Stimulated activated CD4-positive, alpha-beta T cell treated with anti-CD3 and anti-CD28 coated beads, Interleukin-15, amount 100 ng/mL, for 1 hour (primary cell): ENCODE data around the gene TAS2R10.
"Not testable (repeated sequence)": the region's sequence is repeated elsewhere in the genome, so short reads cannot be mapped to it uniquely, and the experiment has no call there.

Experiments used
- DNase-seq, 2 donors: peaks; one replicate each; pipeline ENCODE4 v3.0.0-alpha.2; 2020; ENCODE audit warnings: low read depth in 1 of 2, low spot score in 1 of 2

Gene TAS2R10, protein sequence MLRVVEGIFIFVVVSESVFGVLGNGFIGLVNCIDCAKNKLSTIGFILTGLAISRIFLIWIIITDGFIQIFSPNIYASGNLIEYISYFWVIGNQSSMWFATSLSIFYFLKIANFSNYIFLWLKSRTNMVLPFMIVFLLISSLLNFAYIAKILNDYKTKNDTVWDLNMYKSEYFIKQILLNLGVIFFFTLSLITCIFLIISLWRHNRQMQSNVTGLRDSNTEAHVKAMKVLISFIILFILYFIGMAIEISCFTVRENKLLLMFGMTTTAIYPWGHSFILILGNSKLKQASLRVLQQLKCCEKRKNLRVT

DNA sequence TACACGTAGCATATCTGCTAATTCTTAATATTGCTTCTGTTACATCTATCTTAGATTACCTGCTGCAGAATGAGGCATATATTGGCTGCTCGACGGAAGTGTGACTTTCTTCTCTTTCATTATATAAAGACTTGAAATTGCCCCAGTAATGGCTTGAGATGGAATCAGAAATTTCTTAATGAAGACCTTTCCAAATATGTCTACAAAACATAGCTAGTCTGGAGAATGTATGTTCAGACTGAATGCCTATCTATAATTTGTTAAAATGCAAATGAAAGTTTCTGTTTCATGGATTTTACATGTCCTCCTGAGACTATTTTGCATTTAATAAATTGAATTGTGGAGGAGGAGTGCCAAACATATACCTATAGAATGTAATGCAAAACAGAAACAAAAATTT lies at the start of gene TAS2R10:
TAS2R10 (minus strand) TSS at position 101 of the 400 bp plus-strand sequence; CDS start at position 12, 89 bp downstream.
- no peak for DNase-seq

DNA sequence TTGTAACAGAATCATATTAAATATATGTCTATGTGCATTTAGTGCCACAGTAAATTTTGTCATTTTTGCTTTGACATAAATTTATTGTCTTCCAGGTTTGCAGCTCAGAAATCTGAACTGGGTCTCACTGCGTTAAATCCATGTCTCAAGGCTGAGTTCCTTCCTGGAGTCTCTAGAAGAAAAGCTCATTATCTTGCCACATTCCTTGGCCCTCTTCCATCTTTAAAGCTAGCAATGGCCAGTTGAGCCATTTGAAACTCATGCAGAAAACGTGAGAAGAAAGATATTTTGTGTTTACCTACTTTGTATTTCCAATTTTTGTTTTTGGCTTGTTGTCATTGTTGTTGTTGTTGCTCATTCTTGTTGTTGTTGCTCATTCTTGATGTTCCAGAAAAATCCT lies 47.2 kb upstream of the TAS2R10 start:
- no peak for DNase-seq

DNA sequence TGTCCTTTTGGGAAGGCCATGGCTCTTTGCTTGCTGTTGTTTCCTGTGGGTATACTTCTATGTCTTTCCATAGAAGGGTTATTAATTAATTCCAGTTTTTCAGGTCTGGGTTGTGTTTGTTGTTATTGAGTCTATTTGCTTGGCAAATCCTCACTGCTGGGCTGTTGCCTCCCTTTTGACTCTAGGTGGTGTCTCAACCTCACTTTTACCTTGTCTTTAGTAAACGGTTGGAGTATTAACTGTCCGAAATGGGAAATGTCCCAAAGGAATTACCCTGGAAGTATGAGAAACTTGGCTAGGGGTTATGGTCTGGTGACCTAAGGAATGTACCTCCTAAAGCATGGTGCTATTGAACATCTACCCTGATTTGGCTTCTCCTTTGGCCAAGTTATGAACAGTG lies 41.2 kb upstream of the TAS2R10 start:
- no peak for DNase-seq

DNA sequence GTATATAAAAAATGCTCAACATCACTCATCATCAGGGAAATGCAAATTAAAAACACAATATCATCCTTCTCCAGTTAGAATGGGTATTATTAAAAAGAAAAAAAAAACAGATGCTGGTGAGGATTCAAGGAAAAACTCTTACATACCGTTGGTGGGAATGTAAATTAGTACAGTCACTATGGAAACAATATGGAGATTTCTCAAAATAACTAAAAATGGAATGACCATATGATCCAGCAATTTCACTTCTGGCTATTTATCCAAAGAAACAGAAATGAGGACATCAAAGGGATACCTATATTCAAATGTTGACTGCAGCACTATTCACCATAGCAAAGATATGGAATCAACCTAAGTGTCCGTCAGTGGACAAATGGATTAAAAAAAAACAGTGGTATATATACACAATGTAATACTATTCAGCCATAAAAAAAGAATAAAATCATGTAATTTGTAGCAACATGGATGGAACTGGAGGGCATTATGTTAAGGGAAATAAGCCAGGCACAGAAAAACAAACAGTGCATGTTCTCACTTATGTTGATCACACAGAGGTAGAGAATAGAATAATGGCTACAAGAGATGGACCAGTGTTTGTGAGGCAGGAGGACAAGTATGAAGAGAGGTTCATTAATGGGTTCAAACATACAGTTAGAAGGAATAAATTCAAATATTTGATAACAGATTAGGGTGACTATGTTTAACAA lies 37.5 kb upstream of the TAS2R10 start:
- DNase-seq, result no peak

DNA sequence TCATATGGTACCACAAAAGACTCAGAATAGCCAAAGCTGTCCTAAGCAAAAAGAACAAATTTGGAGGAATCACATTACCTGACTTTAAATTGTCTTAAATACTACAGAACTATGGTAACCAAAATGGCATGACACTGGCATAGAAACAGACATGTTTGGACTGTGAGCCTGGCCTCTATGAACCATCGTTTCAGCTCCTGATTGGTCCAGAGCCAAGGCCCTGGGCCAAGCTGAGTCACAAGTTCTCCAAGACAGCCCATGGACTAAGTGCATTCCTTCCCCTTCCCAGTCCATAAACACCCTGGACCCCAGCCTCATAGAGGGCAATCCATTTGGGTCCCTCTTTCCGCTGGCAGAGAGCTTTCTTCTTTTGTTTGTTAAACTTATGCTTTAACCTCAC lies 35.2 kb upstream of the TAS2R10 start:
- DNase-seq, result no peak

DNA sequence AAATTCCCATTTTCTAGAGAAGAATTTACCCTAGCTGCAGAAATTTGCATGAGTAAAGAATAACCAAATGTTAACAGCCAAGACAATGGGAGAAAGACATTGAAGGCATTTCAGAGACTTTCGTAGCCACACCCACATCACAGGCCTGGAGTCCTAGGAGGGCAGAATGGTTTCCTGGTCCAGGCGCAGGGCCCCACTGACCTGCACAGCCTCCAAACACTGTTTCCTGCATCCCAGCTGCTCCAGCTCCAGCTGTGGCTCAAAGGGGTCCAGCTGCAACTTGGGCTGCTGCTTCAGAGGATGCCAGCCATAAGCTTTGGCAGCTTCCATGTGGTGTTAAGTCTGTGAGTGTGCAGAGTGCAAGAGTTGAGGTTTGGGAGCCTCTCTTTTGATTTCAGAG lies 29.6 kb upstream of the TAS2R10 start:
- DNase-seq, result no peak

DNA sequence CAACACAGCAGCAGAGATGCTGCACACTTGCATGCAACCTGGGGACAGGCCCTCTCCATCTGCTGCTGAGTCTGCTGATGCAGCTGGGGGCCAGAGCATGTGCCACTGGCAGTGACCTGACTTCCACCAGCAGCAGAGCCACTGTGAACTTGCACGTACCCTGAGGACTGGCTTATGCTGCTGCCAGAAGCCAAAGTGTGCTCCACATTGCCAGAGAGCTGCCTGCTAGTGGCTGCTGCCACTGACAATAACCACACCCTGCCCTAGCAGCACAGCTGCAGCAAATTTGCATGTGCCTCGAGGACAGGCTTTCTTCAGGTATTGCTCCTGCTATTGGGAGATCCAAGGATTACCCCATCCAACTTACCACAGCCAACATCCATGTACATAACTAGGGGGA lies 27.6 kb upstream of the TAS2R10 start:
- no peak for DNase-seq

DNA sequence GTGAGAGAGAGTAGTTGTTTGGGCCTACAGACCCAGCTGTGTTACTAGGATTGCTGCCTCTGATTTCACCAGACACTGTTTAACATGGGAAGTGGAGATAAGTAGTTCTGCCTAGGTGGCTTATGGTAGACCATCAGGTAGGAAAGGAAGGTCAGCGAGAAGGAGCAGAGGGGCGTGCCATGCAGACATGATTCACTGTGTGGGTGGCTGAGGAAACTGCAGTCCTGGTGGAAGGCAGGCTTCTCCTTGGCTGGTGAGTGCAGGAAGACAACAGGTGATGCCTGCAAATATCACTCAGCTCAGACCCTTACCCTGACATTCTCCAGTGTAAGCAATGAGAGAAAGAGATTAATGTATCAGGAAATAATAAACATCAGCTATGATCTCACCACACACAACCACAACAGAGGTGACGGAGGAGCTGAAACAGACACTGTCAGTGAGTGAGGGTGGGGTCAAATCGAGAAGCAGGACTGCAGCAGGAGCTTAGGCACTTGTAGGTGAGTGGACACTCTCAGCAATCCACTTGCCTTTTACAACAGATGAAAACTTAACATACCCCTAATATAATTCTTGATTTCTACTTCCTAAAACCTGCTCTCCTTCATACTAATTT lies 25.2 kb upstream of the TAS2R10 start:
- no peak for DNase-seq

DNA sequence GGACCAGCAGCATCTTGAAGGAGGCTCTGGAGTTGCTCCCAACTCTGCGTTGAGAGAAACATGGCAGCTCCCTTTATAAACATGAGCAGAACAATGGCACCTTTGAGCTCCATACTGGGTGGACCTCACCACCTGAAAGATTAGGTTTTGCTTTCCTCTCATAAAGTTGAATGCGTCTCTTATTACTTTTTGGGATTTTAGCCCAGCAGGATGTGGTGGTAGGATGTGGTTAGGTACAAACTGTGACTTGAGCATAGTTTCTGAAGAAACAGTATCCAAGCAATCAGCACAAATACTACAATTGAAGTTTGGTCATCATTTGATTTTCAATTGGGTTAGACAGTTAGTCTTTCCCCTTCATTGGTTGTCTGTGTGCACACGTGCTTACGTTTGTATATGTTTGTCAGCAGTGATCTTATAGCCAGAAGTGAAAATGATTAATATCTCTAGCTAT lies 23.3 kb upstream of the TAS2R10 start, which contains the start of gene PRR4:
PRR4 (minus strand) TSS at position 51 of the 454 bp plus-strand sequence; CDS start at position 13, 38 bp downstream.
- no peak for DNase-seq

DNA sequence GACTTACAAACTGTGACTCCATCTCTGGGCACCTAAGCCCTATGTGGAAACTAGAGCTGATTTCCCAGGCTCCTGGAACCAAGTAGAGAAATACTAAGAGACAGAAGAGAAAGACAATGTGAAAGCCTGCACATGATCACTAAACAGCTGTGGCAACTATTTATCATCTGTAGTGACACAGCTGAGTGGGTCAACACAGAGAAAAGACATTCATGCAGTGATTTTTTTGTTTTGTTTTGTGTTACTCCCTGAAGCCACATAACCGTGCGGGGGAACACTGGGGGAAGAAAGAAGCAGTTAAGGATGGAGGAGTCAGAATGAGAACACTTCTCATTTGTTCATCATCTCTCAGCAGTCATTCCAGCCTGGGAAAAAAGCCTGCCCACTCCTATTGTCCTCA lies 21.6 kb upstream of the TAS2R10 start:
- DNase-seq, result no peak

DNA sequence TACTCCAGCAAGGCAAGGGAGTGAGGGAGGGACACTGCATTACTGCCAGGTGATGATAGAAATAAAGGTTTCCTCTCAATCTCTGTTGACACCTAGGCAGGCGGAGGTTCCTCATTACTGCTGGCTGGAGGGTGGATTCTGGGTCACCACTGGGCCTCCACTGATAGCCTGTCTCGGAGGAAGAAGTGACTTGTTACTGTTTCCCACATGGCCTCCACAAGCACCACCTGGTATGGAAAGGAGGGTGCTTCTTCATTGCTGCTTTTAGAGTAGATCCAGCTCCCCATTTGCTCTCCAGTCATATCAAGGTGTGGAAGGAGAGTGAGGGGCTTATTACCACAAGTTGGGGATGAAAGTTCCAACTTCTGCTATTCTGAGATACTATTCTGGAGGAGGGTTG lies 16.7 kb upstream of the TAS2R10 start:
- no peak for DNase-seq

DNA sequence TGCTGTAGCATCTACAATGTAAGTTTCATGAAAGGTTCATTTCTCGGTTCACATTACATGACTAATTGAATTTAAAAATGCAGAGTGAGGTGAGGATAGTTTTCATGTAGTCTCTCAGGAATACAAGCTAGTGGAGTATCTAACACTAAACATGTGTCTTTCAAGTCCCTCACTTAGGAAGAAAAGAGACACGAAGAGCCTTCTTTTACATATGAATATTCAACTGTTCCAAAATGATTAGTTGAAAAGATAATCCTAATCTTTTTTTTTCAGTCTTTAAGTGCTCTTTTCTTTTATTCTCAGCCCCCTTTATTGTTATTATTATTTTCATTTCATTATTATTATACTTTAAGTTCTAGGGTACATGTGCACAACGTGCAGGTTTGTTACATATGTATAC lies 12.3 kb upstream of the TAS2R10 start:
- no peak for DNase-seq

DNA sequence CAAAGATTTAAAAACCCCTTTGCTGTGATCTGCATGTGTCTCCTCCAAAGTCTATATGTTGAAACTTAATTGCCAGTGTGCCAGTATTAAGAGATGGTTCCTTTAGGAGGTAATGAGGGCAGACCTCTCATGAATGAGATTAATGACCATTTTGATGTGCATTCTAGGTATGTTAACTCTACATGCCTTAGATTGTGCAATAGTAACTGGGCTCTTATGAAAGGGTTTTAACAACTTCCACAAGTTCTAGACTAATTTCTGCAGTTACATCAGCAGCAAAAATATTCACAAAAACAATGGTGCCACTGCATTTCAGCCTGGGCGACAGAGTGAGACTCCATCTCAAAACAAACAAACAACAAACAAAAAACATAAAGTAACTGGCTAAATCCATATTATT lies 3.8 kb upstream of the TAS2R10 start:
- DNase-seq, result no peak

DNA sequence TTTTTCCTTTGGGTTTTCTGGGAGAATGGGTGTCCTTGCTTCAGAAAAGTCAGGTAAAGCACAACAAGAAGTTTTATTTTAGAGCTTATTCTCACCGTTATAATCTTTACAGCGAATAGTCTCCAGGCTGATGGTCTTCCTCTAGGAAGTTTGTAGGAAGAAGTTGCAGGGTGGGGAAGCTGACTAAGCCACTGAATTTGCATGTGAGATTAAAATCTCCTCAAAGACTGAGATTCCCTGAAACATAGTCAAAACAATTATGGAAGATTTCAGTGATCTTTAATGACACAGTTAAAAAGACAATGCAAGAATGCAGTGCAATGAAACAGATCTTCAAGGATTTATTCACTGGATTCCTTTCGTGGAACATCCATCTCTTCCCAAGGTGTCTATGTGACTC lies 1.2 kb downstream of the TAS2R10 start:
- DNase-seq, result no peak

DNA sequence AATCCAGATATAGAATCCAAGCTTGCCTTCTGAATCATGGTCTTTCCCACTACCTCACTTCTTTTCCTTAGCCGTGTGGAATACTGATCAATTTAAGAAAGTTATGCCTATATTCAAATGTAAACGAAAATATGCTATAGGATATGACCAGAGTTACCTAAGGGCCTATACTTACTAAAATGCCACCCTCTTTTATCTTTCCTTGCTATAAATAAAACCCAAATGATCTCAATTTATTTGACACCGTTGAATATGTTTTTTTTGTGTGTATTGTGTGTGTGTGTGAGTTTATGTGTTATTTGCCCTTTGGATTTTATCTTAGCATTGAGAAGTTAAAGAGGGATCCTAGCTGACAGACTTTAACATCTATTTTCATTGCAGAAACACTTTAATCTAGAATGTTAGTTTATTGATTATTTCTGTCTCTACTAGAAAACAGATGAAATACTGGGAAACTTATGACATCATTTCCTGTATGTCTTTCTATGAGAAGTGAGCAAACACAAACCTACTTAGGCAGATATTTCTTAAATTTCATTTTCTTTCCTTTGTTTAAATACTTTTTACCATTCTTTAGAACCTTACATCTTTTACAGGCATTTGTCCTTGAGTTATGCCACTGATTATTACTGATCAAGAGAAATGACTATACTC lies 14.1 kb downstream of the TAS2R10 start:
- no peak for DNase-seq

DNA sequence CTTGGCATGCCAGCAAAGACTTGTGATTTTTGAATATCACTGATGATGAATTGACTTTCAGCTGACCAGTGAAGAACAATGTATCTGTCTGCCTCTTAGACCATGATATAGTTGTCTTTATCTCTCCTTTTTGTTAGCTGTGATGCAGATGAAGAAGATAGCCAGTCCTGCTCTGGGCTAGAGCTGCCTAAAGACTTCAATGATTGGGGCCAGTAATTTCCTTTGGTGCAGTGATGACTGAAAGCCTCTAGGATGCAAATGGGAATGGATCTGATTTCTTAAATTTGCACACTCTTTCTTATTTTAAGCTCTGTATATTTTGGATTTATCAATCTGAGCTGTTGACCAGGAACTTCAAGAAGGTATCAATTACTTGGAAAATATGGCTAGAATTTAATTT lies 16.1 kb downstream of the TAS2R10 start, which contains the start of gene TAS2R9:
TAS2R9 (minus strand) TSS at position 101 of the 400 bp plus-strand sequence; CDS start at position 8, 93 bp downstream.
- no peak for DNase-seq

DNA sequence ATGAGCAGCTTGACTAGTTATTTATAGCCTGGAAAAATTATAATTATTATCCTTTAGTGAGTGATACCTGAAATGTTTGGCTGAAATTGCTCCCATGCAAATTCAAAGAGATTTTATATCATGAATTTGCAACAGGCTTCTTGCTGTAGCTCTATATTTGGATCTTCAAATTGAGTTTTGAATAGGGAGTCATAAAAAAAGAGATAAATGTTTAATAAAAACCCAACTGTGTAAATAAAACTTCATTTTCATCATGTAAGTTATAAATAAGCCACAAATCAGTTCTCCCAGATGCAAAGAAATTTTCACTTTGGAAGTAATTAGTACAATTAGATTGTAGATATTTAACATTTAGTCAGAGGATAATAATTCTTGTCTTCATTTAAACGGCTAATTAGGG lies 19.0 kb downstream of the TAS2R10 start, which contains the start of gene TAS2R8:
TAS2R8 (minus strand) TSS at position 101 of the 400 bp plus-strand sequence. CDS start 306 bp downstream, outside the sequence.
- DNase-seq, result no peak

DNA sequence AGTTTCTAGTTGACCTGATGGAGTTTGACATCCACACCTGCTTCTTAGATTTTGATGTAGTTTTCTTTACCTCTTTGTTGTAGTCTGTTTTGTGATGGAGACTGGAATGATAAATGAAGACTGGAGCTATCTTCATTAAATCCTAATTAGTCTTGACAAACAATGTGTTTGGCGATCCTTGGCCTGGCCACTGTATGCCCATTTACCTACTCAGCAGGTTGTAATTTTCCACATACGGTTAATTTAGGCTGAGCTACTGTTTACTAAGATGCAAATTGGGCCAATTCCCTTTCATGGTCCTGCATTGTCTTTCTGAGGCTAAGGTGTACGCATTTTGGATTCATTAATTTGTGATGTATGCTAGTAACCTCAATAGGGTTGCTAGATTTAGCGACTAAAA lies 23.6 kb downstream of the TAS2R10 start, which contains the start of gene TAS2R7:
TAS2R7 (minus strand) TSS at position 41 of the 400 bp plus-strand sequence. CDS start 57 bp downstream, outside the sequence.
- no peak for DNase-seq

DNA sequence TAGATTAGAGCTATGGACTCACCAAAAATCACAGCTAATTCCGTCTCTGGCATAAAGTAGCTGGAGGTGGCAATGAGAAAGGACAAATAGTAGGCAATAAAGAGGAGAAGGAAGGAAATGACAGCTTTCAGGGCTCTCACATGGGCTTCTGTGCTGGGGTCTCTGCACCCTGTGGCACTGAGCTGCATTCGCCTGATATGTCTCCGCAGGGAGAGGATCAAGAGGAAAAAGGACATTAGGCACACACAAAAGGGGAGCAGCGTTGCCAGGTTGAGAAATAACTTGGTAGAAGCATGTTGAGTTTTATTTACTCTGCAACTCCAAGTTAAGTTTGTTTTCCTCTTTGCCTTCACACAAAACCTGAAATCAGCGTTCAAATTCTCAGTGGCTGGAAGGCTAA lies 24.4 kb downstream of the TAS2R10 start:
- DNase-seq, result no peak

DNA sequence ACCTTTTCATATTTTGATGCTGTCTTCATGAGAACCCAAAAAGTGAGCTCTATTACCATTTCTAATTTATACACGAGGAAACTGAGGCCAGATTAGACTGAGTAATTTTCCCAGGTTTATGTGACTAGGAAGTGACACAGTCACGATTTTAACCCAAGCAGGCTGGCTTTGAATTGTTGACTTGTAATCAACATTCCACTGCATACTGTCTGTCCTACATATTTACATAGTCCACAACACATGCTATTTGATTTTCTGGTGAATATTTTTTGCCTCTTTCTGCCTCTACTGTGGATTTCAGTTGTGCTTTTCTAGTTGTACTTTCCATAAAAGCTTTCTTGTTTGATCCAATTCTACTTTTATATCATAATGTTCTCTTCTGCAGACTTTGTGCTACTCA lies 31.9 kb downstream of the TAS2R10 start:
- DNase-seq, result no peak

DNA sequence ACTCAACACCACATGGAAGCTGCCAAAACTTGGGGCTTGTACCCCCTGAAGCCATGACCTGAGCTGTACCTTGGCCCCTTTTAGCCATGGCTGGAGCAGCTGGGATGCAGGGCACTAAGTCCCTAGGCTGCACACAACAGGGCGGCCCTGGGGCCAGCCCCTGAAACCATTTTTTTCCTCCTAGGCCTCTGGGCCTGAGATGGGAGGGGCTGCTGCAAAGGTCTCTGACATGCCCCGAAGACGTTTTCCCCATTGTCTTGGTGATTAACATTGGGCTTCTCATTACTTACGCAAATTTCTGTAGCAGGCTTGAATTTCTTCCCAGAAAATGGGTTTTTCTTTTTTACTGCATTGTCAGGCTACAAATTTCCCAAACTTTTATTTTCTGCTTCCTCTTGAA lies 34.4 kb downstream of the TAS2R10 start:
- DNase-seq, result not testable (repeated sequence)
